Liver (tissue), 9 donors: ENCODE measurements around the gene PTPRN2. TPM values are rescaled to one million over a fixed set of nuclear protein-coding genes. Genes with fewer than 3 reads are reported as not detected.

Experiments used
- DNase-seq: peaks from one replicate; pipeline ENCODE4 v3.0.0-alpha.2; 2017; ENCODE audit warnings: low spot score
- H3K27ac ChIP-seq, 2 donors: one replicate each; pipeline ENCODE4 v1.7.0; 2013; ENCODE audit warnings: inconsistent platforms in 2 of 2, low read length in 2 of 2, control low read depth in 1 of 2, low read depth in 1 of 2, mild to moderate bottlenecking in 1 of 2
- H3K27me3 ChIP-seq, 4 donors: one replicate each; pipeline versions ENCODE4 v1.6.1 to v1.7.0; 2013; ENCODE audit warnings: low read length in 3 of 4, inconsistent platforms in 1 of 4, mild to moderate bottlenecking in 1 of 4, moderate library complexity in 1 of 4; ENCODE audit not compliant: control insufficient read depth in 4 of 4, insufficient read depth in 4 of 4
- H3K36me3 ChIP-seq, 4 donors: one replicate each; pipeline versions ENCODE4 v1.6.1 to v1.7.0; 2013; ENCODE audit warnings: low read length in 3 of 4, mild to moderate bottlenecking in 3 of 4, low read depth in 1 of 4, moderate library complexity in 1 of 4; ENCODE audit not compliant: control insufficient read depth in 4 of 4, insufficient read depth in 3 of 4
- H3K4me1 ChIP-seq, 4 donors: one replicate each; pipeline versions ENCODE4 v1.6.1 to v1.7.0; 2013; ENCODE audit warnings: low read length in 3 of 4, mild to moderate bottlenecking in 3 of 4, moderate library complexity in 1 of 4; ENCODE audit not compliant: control insufficient read depth in 4 of 4, insufficient read depth in 4 of 4
- H3K4me3 ChIP-seq, 3 donors: one replicate each; pipeline versions ENCODE4 v1.6.1 to v1.7.0; 2013; ENCODE audit warnings: low read length in 3 of 3, control low read depth in 1 of 3, low read depth in 1 of 3, mild to moderate bottlenecking in 1 of 3
- H3K9ac ChIP-seq, 2 donors: one replicate each; pipeline ENCODE4 v1.7.0; 2013; ENCODE audit warnings: low read length in 2 of 2, mild to moderate bottlenecking in 2 of 2, moderate library complexity in 2 of 2, control low read depth in 1 of 2, low read depth in 1 of 2
- H3K9me3 ChIP-seq, 4 donors: one replicate each; pipeline versions ENCODE4 v1.6.1 to v1.7.0; 2013; ENCODE audit warnings: low read length in 3 of 4; ENCODE audit not compliant: control insufficient read depth in 4 of 4
- EGR1 ChIP-seq, 2 donors: IDR thresholded peaks; 2 replicates each; pipeline ENCODE4 v1.6.1; 2016 to 2018; ENCODE audit warnings: antibody characterized with exemption in 2 of 2, low read depth in 2 of 2
- FOXA1 ChIP-seq: IDR thresholded peaks from 2 replicates; pipeline ENCODE4 v1.6.1; 2016; ENCODE audit warnings: antibody characterized with exemption
- FOXA2 ChIP-seq: IDR thresholded peaks from 2 replicates; pipeline ENCODE4 v1.6.1; 2016; ENCODE audit warnings: antibody characterized with exemption
- GABPA ChIP-seq, 2 donors: IDR thresholded peaks in 1 of 2; conservative IDR thresholded peaks in 1 of 2; 2 replicates each; pipeline ENCODE4 v1.6.1; 2016; ENCODE audit warnings: antibody characterized with exemption in 2 of 2, mild to moderate bottlenecking in 1 of 2, moderate library complexity in 1 of 2
- HNF4A ChIP-seq, 2 donors: conservative IDR thresholded peaks; 2 replicates each; pipeline ENCODE4 v1.6.1; 2016; ENCODE audit warnings: antibody characterized with exemption in 2 of 2, mild to moderate bottlenecking in 2 of 2
- HNF4G ChIP-seq: IDR thresholded peaks from 2 replicates; pipeline ENCODE4 v1.6.1; 2016; ENCODE audit warnings: antibody characterized with exemption
- JUND ChIP-seq, 2 donors: IDR thresholded peaks; 2 replicates each; pipeline ENCODE4 v1.6.1; 2016; ENCODE audit warnings: antibody characterized with exemption in 2 of 2
- NR2F2 ChIP-seq: IDR thresholded peaks from 2 replicates; pipeline ENCODE4 v1.6.1; 2016; ENCODE audit warnings: antibody characterized with exemption
- RAD21 ChIP-seq, 2 donors: IDR thresholded peaks; 2 replicates each; pipeline ENCODE4 v1.6.1; 2016; ENCODE audit warnings: antibody characterized with exemption in 2 of 2, mild to moderate bottlenecking in 2 of 2
- REST ChIP-seq: IDR thresholded peaks from 2 replicates; pipeline ENCODE4 v1.6.1; 2016; ENCODE audit warnings: antibody characterized with exemption, mild to moderate bottlenecking
- RXRA ChIP-seq, 2 donors: IDR thresholded peaks; 2 replicates each; pipeline ENCODE4 v1.6.1; 2017 to 2018; ENCODE audit warnings: antibody characterized with exemption in 2 of 2, mild to moderate bottlenecking in 1 of 2
- SP1 ChIP-seq: IDR thresholded peaks from 2 replicates; pipeline ENCODE4 v1.6.1; 2018; ENCODE audit warnings: antibody characterized with exemption, mild to moderate bottlenecking
- TAF1 ChIP-seq: conservative IDR thresholded peaks from 2 replicates; pipeline ENCODE4 v1.6.1; 2016; ENCODE audit warnings: antibody characterized with exemption, mild to moderate bottlenecking
- YY1 ChIP-seq: IDR thresholded peaks from 2 replicates; pipeline ENCODE4 v1.6.1; 2016; ENCODE audit warnings: antibody characterized with exemption, mild to moderate bottlenecking
- WGBS: extraction: QIAGEN DNeasy Blood & Tissue Kit; methylation state at CpG from one replicate; pipeline ENCODE4 v1.1.7; 2013; 5-methylcytosine and 5-hydroxymethylcytosine counted together
- polyA plus RNA-seq, 2 donors: library from polyadenylated mRNA; stranded (reverse) in 1 of 2; unstranded in 1 of 2; fragments of 200-250 nt in 1 of 2; fragments of >200 nt in 1 of 2; fragmentation: Nextera tagmentation in 1 of 2; extraction: Ambion mirVana in 1 of 2; gene quantifications; one replicate each; pipeline versions ENCODE4 v1.2.1 to v1.2.3, GENCODE V29; 2013 to 2015
- total RNA-seq, 2 donors: library from RNA; depleted of rRNA; stranded (reverse); fragments of >200 nt; gene quantifications; one replicate each; pipeline ENCODE4 v1.2.3, GENCODE V29; 2014
- TF ChIP-seq, protein P1 (sequence below): fragments of 150-350 bp; IDR thresholded peaks from 2 replicates; pipeline ENCODE4 v1.5.1; 2017; ENCODE audit warnings: improper control_type of control experiment, low read depth, low read length; ENCODE audit not compliant: missing input control
- TF ChIP-seq, protein P2 (sequence below): IDR thresholded peaks from 2 replicates; pipeline ENCODE4 v1.6.1; 2016; ENCODE audit warnings: antibody characterized with exemption
- TF ChIP-seq, protein P3 (sequence below): IDR thresholded peaks from 2 replicates; pipeline ENCODE4 v1.6.1; 2016; ENCODE audit warnings: antibody characterized with exemption
- TF ChIP-seq, protein P4 (sequence below): IDR thresholded peaks from 2 replicates; pipeline ENCODE4 v1.6.1; 2016; ENCODE audit warnings: antibody characterized with exemption
- donor health status: healthy.
- donor health status: healthy.
- donor health status: healthy.
- donor health status: healthy.
- donor health status: healthy.

PTPRN2 gene
- total and polyA plus RNA-seq, 4 donors: 0.75 to 1.9 (median 1.1) TPM

GRCh38 chr7:157901166-157901565 is 686.5 kb downstream of the PTPRN2 start:
- H3K4me3 ChIP-seq: no peak overlapping the region
- no peak overlapping the region for H3K9ac ChIP-seq
- no peak for DNase-seq
- H3K9me3 ChIP-seq: no peaks in the 10 kb centered on the region
- no peaks in the 10 kb centered on the region for H3K36me3 ChIP-seq
- WGBS: 92% methylated on average over 14 of the region's 14 CpGs
- no peaks in the 10 kb centered on the region for H3K4me1 ChIP-seq
- H3K27me3 ChIP-seq: no peaks in the 10 kb centered on the region
- H3K27ac ChIP-seq: no peak overlapping the region
- no peak for TF ChIP-seq RXRA (IDR thresholded peaks at IDR 0.05)
- no peak for TF ChIP-seq FOXA2
- no peak for TF ChIP-seq GABPA (IDR thresholded peaks at IDR 0.05 in 1 of 2, conservative IDR thresholded peaks at IDR 0.05 in 1 of 2)
- TF ChIP-seq REST: no peak
- no peak for TF ChIP-seq RAD21 (IDR thresholded peaks at IDR 0.05)
- no peak for TF ChIP-seq EGR1 (IDR thresholded peaks at IDR 0.05; ENCODE audit: low read depth in 2 of 2)
- TF ChIP-seq NR2F2: no peak
- no peak for TF ChIP-seq FOXA1
- no peak for TF ChIP-seq TAF1
- TF ChIP-seq, protein P1, sequence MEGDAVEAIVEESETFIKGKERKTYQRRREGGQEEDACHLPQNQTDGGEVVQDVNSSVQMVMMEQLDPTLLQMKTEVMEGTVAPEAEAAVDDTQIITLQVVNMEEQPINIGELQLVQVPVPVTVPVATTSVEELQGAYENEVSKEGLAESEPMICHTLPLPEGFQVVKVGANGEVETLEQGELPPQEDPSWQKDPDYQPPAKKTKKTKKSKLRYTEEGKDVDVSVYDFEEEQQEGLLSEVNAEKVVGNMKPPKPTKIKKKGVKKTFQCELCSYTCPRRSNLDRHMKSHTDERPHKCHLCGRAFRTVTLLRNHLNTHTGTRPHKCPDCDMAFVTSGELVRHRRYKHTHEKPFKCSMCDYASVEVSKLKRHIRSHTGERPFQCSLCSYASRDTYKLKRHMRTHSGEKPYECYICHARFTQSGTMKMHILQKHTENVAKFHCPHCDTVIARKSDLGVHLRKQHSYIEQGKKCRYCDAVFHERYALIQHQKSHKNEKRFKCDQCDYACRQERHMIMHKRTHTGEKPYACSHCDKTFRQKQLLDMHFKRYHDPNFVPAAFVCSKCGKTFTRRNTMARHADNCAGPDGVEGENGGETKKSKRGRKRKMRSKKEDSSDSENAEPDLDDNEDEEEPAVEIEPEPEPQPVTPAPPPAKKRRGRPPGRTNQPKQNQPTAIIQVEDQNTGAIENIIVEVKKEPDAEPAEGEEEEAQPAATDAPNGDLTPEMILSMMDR: no peak
- TF ChIP-seq, protein P2, sequence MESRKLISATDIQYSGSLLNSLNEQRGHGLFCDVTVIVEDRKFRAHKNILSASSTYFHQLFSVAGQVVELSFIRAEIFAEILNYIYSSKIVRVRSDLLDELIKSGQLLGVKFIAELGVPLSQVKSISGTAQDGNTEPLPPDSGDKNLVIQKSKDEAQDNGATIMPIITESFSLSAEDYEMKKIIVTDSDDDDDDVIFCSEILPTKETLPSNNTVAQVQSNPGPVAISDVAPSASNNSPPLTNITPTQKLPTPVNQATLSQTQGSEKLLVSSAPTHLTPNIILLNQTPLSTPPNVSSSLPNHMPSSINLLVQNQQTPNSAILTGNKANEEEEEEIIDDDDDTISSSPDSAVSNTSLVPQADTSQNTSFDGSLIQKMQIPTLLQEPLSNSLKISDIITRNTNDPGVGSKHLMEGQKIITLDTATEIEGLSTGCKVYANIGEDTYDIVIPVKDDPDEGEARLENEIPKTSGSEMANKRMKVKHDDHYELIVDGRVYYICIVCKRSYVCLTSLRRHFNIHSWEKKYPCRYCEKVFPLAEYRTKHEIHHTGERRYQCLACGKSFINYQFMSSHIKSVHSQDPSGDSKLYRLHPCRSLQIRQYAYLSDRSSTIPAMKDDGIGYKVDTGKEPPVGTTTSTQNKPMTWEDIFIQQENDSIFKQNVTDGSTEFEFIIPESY: no peak
- TF ChIP-seq, protein P3, sequence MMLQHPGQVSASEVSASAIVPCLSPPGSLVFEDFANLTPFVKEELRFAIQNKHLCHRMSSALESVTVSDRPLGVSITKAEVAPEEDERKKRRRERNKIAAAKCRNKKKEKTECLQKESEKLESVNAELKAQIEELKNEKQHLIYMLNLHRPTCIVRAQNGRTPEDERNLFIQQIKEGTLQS: no peak
- TF ChIP-seq HNF4G: no peak
- TF ChIP-seq SP1: no peak
- no peak for TF ChIP-seq JUND (IDR thresholded peaks at IDR 0.05)
- TF ChIP-seq, protein P4, sequence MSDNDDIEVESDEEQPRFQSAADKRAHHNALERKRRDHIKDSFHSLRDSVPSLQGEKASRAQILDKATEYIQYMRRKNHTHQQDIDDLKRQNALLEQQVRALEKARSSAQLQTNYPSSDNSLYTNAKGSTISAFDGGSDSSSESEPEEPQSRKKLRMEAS: no peak
- no peak for TF ChIP-seq HNF4A (conservative IDR thresholded peaks at IDR 0.05)
- TF ChIP-seq YY1: no peak
